Esophagus squamous epithelium (tissue), 5 donors: Measurements from ENCODE around the gene RAB20. TPM values are rescaled to one million over a fixed set of nuclear protein-coding genes. Genes with fewer than 3 reads are reported as not detected.

Experiments used
- DNase-seq: peaks from one replicate; lab custom pipeline; 2025; lab: John Stamatoyannopoulos, UW
- H3K27ac ChIP-seq, 4 donors: fragments of 200-600 bp; sonication (generic); one replicate each; pipeline ENCODE4 v1.5.1; 2016 to 2019; ENCODE audit warnings: mild to moderate bottlenecking in 1 of 4
- H3K27me3 ChIP-seq, 4 donors: fragments of 200-600 bp; sonication (generic); 1 replicate in 3 of 4; 2 replicates in 1 of 4; pipeline versions ENCODE4 v1.5.1 to v1.6.0; 2017 to 2021; ENCODE audit warnings: antibody characterized with exemption in 1 of 4
- H3K36me3 ChIP-seq, 3 donors: fragments of 200-600 bp; sonication (generic); one replicate each; pipeline ENCODE4 v1.5.1; 2016 to 2019
- H3K4me1 ChIP-seq, 3 donors: fragments of 200-600 bp; sonication (generic); one replicate each; pipeline ENCODE4 v1.5.1; 2017 to 2019
- H3K4me3 ChIP-seq, 4 donors: fragments of 200-600 bp; sonication (generic); 1 replicate in 3 of 4; 2 replicates in 1 of 4; pipeline ENCODE4 v1.5.1; 2016 to 2019; ENCODE audit warnings: mild to moderate bottlenecking in 2 of 4, moderate library complexity in 1 of 4
- H3K9me3 ChIP-seq, 3 donors: fragments of 200-600 bp; sonication (generic); one replicate each; pipeline ENCODE4 v1.5.1; 2016 to 2019
- POLR2A ChIP-seq, 4 donors: fragments of 450-650 bp; IDR thresholded peaks; one replicate each; pipeline ENCODE4 v1.6.1; 2017; ENCODE audit warnings: antibody characterized with exemption in 4 of 4, mild to moderate bottlenecking in 4 of 4, moderate library complexity in 3 of 4
- whole genome bisulfite sequencing, 2 donors: methylation state at CpG; one replicate each; pipeline ENCODE4 v1.1.5; 2018; 5-methylcytosine and 5-hydroxymethylcytosine counted together
- intact Hi-C: fragments of 100-400 bp; cut with DNase I; formaldehyde crosslinking; loops from one replicate; pipeline ENCODE4 v1.15.0; 2022
- total RNA-seq, 4 donors: library from RNA; depleted of rRNA; stranded (reverse); fragments of >200 nt; gene quantifications; one replicate each; pipeline ENCODE4 v1.1.0, GENCODE V29; 2016
- TF ChIP-seq, protein P1 (sequence below), 6 experiments: fragments of 450-650 bp in 4 of 6; fragments of 200-600 bp in 2 of 6; sonication (generic) in 2 of 6; IDR thresholded peaks; one replicate each; pipeline ENCODE4 v1.5.1; 2016 to 2019; ENCODE audit warnings: antibody characterized with exemption in 6 of 6, mild to moderate bottlenecking in 4 of 6, moderate library complexity in 4 of 6
- donor health status: DM: yes; HTN: yes; CAD: no.

RAB20 gene
- total RNA-seq, 4 donors from 2014 or later, result 1.3 to 7.2 (median 4.3) TPM

DNA sequence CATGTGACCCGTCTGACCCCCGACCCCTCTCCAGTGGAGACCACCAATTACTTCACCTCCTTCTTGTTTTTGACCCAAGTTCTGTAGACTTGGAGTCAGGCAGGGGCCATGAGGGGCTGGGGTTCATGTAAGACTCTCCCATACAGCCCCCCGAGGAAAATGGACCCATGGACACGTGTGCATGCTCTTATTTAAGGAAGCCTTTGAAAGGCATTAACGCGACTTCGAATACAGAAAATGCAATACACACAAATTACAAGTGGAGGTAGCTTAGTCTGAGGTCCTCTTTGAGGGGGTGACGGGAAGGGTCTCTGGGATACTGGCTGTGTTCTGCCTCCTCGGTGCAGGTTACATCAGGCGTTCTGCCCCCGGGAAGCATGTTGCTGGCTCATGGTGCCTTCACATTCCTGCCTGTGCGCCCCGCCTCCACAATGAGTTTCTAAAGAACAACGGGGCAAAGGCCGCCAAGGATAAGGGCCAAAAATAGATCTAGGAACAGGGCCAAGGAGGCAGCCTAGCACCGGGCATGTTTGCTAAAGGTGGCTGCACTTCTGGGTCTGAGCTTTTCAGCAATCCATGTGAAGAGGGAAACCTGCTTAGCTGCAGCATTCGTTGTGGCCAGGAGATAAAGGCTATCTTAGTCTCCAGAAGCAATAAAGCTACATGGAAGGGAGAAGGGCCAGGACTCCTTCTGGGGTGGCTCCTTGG, 54.5 kb downstream of the RAB20 start:
- no peaks in the 10 kb centered on the region for H3K27me3 ChIP-seq
- H3K4me3 ChIP-seq, result no peak overlapping the region
- peaks cover 0 to 64% (median 9%) of the 10 kb centered on the region in 3 donors for H3K36me3 ChIP-seq
- WGBS, 2 donors, result 46 to 57% methylated on average over 11 to 13 of the region's 17 CpGs
- DNase-seq, result no peak
- H3K27ac ChIP-seq, result peak overlapping the region in 3 of 4 donors; percentile 62 to 75 (median 66)
- H3K9me3 ChIP-seq, result no peaks in the 10 kb centered on the region
- no peak for TF ChIP-seq POLR2A (IDR thresholded peaks at IDR 0.05)
- TF ChIP-seq, protein P1, sequence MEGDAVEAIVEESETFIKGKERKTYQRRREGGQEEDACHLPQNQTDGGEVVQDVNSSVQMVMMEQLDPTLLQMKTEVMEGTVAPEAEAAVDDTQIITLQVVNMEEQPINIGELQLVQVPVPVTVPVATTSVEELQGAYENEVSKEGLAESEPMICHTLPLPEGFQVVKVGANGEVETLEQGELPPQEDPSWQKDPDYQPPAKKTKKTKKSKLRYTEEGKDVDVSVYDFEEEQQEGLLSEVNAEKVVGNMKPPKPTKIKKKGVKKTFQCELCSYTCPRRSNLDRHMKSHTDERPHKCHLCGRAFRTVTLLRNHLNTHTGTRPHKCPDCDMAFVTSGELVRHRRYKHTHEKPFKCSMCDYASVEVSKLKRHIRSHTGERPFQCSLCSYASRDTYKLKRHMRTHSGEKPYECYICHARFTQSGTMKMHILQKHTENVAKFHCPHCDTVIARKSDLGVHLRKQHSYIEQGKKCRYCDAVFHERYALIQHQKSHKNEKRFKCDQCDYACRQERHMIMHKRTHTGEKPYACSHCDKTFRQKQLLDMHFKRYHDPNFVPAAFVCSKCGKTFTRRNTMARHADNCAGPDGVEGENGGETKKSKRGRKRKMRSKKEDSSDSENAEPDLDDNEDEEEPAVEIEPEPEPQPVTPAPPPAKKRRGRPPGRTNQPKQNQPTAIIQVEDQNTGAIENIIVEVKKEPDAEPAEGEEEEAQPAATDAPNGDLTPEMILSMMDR (IDR thresholded peaks at IDR 0.05), result no peak
- peaks cover 10 to 35% (median 14%) of the 10 kb centered on the region in 3 donors for H3K4me1 ChIP-seq
- intact Hi-C loops, result no loop called here

DNA sequence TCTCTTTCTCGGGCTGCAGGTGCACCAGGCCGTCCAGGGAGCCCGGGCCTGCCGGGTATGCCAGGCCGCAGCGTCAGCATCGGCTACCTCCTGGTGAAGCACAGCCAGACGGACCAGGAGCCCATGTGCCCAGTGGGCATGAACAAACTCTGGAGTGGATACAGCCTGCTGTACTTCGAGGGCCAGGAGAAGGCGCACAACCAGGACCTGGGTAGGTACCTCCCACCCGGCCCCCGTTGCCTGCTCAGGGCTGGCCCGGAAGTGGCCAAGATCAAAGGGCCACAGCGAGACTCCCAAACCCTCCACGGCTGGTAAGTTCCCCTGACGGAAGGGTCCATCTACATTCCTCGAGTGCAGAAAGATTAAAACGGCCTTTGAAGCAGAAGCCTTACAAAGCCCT, 55.1 kb downstream of the RAB20 start:
- Histone ChIP-seq H3K36me3 (peaks cover 0 to 64% (median 9%) of the 10 kb centered on the region in 3 donors), H3K9me3 (no peaks in the 10 kb centered on the region), H3K4me3 (no peak overlapping the region), H3K27me3 (no peaks in the 10 kb centered on the region), H3K27ac (peak overlapping the region in 3 of 4 donors; percentile 29 to 75 (median 66)), H3K4me1 (peaks cover 10 to 35% (median 14%) of the 10 kb centered on the region in 3 donors)
- WGBS, 2 donors, result 78 to 84% methylated on average over 7 to 12 of the region's 18 CpGs
- no peak for DNase-seq
- intact Hi-C loops, result no loop called here
- TF ChIP-seq POLR2A (IDR thresholded peaks at IDR 0.05), result no peak
- TF ChIP-seq, protein P1 (IDR thresholded peaks at IDR 0.05), result no peak

DNA sequence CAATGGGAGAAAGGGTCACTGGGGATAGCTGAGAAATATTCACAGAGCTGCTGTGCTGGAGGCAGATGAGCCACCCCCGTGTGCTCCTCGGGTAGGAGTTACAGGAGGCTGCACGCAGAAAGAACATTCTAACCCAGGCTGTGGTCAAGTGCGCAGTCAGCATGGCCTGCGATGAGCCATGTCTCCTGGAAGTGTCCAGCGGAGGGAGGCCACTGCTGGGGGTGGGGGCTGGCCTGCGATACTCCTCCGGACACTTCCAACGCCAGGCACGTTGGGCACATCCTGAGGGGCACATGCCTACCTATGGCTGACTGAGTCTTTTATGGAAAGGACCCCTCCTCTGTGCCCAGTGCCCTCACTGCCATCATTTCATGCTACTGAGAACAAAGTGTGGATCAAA, 55.9 kb downstream of the RAB20 start:
- intact Hi-C loops, result no loop called here
- no peaks in the 10 kb centered on the region for H3K27me3 ChIP-seq
- H3K9me3 ChIP-seq, result no peaks in the 10 kb centered on the region
- TF ChIP-seq, protein P1 (IDR thresholded peaks at IDR 0.05), result no peak
- TF ChIP-seq POLR2A (IDR thresholded peaks at IDR 0.05), result no peak
- no peak for DNase-seq
- H3K4me1 ChIP-seq, result peaks cover 10 to 35% (median 14%) of the 10 kb centered on the region in 3 donors
- H3K36me3 ChIP-seq, result peaks cover 0 to 72% (median 9%) of the 10 kb centered on the region in 3 donors
- H3K4me3 ChIP-seq, result no peak overlapping the region
- H3K27ac ChIP-seq, result no peak overlapping the region
- WGBS, 2 donors, result 92 to 93% methylated on average over 9 to 10 of the region's 10 CpGs

DNA sequence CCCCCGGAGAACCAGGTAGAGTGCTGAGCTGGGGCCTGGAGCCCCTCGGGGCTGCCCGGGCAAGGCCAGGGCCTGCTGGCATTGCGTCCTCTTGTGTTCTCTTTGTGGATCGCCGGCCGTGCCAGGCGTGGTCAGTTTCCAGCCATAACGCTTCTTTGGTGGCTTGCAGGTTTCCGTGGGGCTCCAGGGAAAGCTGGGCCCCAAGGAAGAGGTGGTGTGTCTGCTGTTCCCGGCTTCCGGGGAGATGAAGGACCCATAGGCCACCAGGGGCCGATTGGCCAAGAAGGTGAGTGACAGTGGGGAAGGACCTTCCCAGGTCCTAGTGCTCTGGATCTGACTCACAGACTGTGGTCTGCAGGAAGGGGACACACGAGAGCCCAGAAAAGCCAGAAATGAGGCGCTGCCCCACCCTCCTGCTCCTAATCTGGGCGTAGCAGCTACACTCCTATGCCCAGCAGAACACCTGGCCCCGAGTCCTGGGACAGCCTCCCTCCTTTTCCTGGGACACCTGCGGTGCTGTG, 57.5 kb downstream of the RAB20 start:
- Histone ChIP-seq H3K9me3 (no peaks in the 10 kb centered on the region), H3K4me3 (no peak overlapping the region), H3K27ac (peak overlapping the region in 2 of 4 donors; percentile 1 to 12), H3K36me3 (peaks cover 0 to 77% (median 9%) of the 10 kb centered on the region in 3 donors), H3K4me1 (peaks cover 10 to 25% (median 14%) of the 10 kb centered on the region in 3 donors), H3K27me3 (no peaks in the 10 kb centered on the region)
- DNase-seq, result no peak
- 40 to 65% methylated on average over 1 to 4 of the region's 18 CpGs for WGBS, 2 donors
- intact Hi-C loops, result no loop called here
- no peak for TF ChIP-seq POLR2A (IDR thresholded peaks at IDR 0.05)
- TF ChIP-seq, protein P1 (IDR thresholded peaks at IDR 0.05), result no peak
